Activated CD4-positive, alpha-beta T cell treated with anti-CD3 and anti-CD28 coated beads for 1 hour (primary cell): ENCODE measurements around the gene NKD1.

Source experiments
- DNase-seq: peaks from one replicate; pipeline ENCODE4 v3.0.0-alpha.2; 2020

The NKD1 gene

GRCh38 chr16:50602531-50603205, 54.5 kb downstream of the NKD1 start:
- DNase-seq: peak; percentile 22

DNA sequence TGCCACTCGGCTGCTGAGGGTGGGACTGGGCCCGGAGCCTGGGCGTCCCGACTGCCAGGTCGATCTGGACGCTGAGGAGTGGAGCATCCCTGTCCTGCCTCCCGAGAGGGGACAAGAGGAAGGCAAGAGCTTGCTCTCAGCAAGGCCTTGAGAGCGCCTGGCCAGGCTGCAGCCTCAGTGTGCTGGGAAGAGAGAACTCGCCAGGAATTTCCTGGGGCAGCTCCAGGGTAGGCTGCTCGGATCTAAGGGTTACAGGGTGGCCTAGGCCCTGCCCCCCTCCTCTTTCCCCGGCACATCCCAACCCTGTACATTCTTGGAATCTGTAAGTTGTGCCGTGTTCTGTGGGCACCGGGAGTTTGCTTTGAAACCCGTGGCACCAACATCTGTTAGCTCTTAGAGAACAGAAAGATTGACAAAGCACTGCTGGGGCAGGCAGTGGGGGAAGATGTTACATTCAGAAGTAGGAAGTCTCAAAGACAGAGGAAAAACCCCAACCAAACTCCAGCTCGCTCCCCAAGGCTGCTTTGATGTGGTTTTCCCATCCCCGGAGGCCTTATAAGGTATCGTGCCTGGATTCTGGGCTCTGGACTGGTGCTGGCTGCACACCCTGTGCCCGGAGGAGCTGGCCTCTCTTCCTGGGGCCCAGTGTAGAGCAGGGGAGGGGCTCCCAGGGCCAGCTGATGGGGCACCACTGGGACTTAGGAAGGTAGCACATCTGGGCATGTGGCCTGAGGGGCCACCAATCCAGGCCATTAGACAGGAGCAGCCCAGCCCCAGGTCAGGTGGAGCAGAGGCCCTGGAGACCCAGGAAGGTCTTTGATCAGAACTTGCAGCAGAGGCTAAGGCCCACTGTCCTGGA, 55.2 kb downstream of the NKD1 start:
- DNase-seq: no peak

GRCh38 chr16:50604065-50604418, 55.8 kb downstream of the NKD1 start:
- DNase-seq: no peak

GRCh38 chr16:50604610-50605009, 56.4 kb downstream of the NKD1 start:
- DNase-seq: no peak

- DNase-seq: no peak
Measured at GRCh38 chr16:50605733-50606430, 57.7 kb downstream of the NKD1 start.

GRCh38 chr16:50606431-50607050, 58.3 kb downstream of the NKD1 start:
- DNase-seq: no peak

GRCh38 chr16:50607051-50607431, 58.8 kb downstream of the NKD1 start:
- DNase-seq: no peak

GRCh38 chr16:50607447-50607846, 59.3 kb downstream of the NKD1 start:
- no peak for DNase-seq

DNA sequence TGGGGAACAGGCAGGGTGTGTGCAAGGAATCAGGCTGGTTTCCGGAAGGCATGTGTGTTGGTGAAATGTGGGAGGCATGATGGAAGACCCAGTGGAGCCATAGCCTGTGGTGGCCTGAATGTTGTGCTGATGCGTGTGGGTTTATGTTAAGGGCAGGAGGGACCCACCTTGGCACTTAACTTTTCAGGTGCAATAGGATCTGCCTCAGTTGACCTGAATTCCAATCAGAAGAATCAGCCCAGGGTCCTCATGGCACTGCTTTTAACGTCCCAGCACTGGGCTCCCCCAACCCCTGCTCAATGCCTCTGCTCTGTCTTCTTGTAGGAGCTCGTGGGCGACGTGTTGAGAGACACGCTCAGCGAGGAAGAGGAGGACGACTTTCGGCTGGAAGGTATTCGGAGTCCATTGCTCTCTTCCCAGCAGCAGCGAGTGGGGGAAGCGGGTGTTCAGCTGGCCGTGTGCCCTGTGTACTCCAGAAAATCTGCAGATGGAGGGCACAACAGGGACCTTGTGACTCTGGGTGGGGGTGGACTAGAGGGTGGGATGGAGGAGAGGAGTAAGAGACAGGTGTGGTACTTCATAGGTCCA, 59.9 kb downstream of the NKD1 start:
- no peak for DNase-seq

DNA sequence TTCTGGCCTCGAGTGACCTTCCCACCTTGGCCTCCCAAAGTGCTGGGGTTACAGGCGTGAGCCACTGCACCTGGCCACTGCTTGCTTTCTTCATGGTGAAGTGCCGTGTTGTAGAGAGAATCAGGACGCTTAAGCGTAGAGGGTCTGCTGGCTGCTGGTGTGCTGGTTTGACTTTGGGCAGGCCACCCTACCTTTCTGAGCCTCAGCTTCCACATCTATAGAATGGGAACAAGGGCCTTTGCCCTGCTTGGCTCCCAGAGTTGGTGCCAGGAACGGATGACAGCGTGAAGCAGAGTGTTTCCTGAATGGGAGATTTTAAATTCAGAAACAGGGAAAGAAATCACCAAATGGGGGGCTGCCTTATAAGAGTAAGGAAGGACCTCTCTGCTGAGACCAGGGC, 60.9 kb downstream of the NKD1 start:
- DNase-seq: no peak

GRCh38 chr16:50609471-50609870, 61.3 kb downstream of the NKD1 start:
- DNase-seq: no peak

DNA sequence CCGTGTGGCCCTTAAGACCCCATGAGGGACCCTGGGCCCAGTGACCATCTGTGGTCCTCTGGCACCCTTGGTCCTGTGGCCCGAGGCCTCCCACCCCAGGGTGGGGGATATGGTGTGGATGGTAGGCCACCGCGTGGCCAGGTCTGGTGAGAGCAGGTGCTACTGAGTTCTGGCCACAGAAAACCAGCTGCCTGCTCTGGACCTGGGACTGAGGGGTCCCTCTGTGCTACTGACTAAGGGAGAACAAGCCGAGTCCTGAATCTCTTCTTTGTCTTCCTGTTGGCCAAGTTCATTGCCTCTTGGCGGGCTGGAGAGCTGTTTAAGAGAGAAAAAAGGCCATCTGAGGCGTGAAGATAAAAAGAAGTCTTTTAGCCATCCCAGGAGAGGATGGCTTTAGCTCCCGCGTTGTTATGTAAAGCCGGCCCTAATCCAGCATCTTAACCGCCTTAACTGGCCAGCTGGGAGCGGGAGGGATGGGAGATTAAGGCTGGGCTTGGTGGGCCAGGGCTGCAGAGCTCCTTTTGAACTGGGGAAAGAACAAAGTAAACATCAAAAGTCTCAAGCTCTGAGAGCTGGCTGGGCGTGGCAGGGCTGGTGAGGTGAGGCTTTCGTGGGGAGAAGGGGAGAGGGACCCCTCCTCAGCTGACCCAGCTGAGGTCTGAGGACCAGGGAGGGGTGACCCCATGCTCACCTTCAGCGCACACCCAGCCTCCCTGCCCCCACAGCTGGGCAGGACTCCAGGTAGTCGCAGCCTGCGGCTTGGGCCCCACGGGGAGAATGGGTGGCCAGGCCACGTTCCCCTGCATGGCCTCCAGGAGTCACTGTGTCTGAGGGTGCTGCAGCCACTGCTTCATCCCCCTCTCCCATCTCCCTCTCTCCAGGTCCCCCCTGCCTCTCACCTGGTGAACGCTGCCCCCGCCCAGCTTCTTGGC, 62.4 kb downstream of the NKD1 start:
- DNase-seq: no peak

GRCh38 chr16:50611332-50611934, 63.2 kb downstream of the NKD1 start:
- no peak for DNase-seq

DNA sequence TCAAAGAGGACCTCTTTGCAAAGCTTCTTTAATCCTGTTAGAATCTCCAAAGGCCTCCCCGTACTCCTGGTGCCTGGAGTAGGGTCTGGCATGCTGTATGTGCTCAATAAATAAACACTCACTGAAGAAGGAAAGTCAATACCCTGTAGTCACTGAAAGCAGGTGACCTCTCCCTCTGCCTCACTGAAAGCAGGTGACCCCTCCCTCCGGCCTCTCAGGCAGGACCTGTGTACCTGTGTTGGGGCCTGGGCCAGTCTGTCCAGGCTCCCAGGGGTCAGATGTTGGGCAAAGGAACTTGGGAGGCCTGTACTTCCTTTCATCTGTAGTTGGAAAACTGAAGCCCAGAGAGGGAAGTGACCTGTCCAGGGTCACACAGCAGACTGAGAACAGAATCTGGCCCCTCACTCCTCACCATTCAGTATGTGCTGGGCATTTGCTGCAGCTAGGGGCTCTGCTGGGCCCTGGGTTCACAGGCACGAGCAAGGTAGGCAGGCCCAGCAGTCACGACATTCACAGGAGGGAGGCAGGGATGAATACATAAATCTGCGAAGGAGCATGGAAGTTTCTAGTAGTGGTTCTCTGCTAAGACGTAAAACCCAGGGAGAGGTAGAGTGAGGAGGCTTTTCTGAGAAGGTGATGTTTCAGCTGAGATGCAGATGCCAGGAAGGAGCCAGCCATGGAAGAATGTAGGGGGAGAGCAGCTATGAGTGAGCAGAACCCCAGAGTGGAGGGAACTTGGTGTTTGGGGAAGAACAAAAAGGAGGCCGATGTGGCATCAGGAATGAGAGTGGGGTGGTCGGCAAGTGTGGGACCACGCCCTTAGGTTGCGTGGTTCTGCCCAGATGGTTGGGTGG, 64.0 kb downstream of the NKD1 start:
- no peak for DNase-seq

- DNase-seq: no peak
Measured at GRCh38 chr16:50612849-50613198, 64.6 kb downstream of the NKD1 start.

- no peak for DNase-seq
Measured at GRCh38 chr16:50613281-50613963, 65.2 kb downstream of the NKD1 start.

DNA sequence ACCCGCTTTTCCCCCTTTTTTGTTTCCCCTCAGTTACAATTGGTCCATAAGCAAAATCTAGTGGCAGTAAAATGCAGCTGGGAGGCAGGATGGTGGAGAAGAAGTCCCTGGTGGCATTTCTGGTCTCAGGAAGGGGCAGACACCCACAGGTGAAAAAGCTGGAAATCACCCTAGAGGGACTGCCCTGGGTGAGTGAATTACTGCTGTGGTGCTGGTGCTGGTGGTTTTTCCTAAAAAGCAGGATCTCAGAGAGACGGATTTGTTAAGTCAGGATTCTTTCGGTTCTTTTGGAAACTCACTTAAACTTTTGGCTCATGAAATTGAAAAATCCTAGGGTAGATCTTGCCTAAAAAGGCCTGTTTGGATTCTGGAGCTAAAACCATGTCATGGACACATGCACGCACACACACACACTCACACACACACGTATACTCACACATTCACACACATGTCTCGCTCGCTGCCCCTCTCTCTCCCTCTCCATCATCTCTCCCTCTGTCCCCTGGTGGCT, 65.8 kb downstream of the NKD1 start:
- no peak for DNase-seq

DNA sequence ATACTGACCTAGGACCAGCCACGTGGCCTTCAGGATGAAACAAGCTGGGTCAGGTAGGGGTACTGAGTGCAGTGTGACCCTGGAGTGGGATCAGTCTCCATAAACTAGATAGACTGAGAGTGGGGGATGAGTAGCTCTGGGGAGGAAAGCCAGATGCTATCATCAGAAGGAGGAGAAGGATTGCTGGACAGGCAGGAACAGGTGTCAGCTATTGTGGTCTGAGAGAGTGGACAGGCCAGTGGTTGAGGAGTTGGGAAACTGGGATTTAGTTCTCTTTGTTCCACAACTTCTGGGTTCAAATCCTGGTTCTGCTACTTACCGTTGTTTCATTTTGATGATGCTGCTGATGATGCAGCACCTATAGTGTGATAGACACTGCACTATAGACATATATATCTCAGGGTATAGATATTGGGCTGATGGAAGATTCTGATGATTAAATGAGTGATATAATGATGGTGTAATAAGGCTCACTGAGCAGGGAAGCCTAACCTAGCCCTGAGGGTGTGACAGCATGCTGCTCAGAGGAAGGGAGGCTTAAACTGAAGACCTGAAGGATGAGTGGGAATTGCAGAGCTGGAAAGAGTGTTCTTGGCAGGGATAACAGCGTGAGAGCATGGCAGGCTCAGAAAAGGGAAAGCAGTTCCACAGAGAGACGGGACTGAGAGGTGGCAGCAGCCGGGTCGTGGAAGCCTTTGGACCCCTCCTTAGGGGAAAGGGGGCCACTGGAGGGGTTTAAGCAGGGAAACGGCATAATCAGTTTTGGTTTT, 66.9 kb downstream of the NKD1 start:
- no peak for DNase-seq

GRCh38 chr16:50615891-50616290, 67.7 kb downstream of the NKD1 start:
- DNase-seq: no peak
